IPS DF 4.7 (cell line): ENCODE data around the gene RGL1.

Experiments used
- DNase-seq: peaks from one replicate; pipeline ENCODE4 v3.0.0-alpha.2; 2013; ENCODE audit warnings: low spot score; ENCODE audit errors: extremely low read depth

Gene RGL1

DNA sequence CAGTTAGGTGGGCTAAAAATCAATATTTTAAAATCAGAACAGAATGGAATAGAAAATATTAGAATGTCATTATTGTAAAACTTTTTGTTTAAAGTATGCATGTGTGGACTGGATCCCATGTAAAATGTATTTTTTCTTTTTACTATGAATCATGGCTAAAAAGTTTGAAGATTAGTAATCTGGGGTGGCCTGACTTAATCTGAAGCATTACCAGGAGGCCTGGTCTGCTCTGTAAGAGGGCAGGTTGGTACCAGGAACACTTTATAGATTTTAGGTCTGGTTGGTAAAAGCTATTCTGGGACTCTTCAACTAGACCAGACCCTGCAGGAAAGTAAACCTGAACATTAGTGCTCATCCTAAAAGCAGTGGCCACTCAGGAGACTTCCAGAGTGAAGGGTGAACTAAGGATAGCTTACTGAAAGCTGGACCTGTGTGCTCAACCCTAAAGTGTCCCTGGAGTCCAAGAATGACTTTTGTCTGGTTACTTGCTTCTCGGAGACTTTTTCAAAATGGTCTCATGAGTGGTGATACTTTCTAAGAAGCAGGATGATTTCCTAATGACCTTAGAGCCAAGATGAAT lies 16.5 kb downstream of the RGL1 start:
- DNase-seq: no peak

- no peak for DNase-seq
These were observed 17.1 kb downstream of the RGL1 start for GRCh38 chr1:183821889-183822611.

DNA sequence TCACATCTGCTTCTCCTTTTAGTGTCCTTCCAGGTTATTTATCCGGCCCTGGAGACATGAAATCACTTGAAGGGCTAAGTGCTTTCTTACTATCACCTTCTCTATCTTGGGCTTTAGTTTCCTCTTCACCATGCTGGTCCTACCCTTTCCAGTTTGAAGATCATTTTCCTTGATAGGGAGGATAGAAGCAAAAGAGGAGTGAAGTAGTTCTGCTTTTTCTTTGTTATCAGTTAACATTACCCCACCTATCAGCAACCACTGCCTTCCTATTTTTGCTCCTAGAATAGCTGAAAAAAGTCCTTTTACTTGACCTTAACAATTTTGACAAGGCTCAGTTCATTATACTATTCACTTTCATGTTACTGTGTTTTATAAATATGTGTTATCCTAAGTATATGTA lies 19.4 kb downstream of the RGL1 start:
- DNase-seq: no peak

- DNase-seq: no peak
These were observed 22.9 kb downstream of the RGL1 start for GRCh38 chr1:183827801-183828200.

GRCh38 chr1:183830389-183830788 lies 25.5 kb downstream of the RGL1 start:
- no peak for DNase-seq

DNA sequence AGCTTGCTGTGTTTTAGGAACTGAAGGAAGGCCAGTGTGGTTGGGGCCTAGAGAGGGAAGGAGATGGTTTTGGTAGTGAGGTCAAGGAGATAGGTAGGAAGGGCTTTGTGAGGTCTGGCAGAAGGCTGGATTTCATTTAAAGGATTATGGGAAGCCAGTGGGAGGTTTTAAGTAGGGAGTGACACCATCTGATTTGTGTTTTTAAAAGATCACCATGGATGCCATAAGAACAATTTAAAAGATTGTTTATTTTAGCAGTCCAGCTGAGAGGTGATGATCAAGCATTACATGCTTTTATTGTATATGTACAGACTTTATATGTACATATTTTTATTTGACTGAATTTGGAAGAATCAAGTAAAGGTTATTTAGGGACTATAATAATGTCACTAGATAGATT lies 26.4 kb downstream of the RGL1 start:
- no peak for DNase-seq

GRCh38 chr1:183832459-183832858 lies 27.5 kb downstream of the RGL1 start:
- no peak for DNase-seq

DNA sequence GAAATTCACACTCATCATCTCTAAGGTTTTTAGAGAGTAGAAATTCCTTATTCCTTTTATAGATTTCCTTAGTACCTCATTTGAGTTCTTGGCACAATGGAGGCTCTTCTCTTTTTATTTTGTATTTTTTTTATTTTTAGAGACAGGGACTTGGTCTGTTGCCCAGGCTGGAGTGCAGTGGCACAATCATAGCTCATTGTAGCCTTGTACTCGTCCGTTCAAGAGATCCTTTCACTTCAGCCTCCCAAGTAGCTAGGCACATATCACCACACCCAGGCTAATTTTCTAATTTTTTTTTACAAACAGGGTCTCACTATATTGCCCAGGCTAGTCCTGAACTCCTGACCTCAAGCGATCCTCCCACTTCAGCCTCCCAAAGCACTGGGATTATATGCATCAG lies 29.6 kb downstream of the RGL1 start:
- no peak for DNase-seq

DNA sequence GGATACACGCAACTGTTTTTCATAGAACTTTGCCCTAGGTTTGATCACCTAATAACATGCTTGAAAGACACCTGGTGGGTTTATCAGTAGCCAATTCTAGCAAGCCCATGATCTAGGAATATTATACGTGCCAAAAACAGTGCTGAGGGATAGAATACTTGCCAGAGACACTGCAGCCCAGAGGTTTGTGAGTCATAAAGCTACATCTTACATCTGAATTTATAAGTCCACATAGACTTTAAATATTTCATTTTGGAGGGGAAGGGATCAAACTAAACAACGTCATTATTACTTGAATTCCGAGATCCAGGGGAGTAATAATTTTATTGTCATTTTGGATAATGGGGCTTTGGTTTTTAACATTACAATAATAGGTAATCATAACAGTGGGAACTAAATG lies 31.7 kb downstream of the RGL1 start:
- DNase-seq: no peak

GRCh38 chr1:183837062-183837461 lies 32.1 kb downstream of the RGL1 start:
- no peak for DNase-seq

- no peak for DNase-seq
These were observed 33.3 kb downstream of the RGL1 start for GRCh38 chr1:183838221-183838620.

DNA sequence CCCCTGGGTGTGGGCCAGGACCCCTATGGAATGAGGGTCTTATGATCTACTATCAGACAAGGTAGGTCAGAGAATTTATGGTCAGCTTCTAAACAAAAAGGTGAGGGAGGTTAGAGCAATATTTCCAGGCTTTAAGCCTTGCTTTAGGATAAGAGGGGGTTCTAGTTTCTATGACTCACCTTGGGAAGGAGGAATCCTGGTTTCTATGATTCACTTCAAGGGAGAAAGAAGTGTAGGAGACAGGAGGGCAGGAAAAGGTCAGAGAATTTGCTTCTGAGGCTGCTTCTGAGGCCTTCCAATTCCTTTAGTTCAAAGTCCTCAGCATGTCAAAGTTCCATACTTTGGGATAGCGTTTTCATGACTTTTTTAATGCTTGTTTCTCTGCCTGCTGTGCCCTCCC lies 35.2 kb downstream of the RGL1 start:
- no peak for DNase-seq

DNA sequence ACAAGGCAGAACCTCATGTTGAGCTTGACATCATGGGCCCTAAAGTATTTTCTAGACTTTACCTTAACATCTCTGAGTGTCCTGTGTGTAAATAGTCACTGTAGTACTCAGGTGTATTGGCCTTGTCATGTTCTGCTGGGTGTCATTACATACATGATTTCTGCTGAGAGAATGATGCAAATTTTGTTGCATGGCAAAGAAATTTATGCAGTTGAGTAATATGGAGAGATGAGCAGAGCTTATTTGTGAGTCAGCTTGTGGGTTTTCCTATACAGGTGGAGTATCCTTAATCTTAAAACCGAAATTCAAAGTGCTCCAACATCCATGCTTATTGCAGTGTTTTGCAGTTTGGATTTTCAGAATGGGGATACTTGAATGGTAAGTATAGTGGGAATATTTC lies 36.6 kb downstream of the RGL1 start:
- no peak for DNase-seq

GRCh38 chr1:183841950-183842794 lies 37.3 kb downstream of the RGL1 start:
- no peak for DNase-seq

DNA sequence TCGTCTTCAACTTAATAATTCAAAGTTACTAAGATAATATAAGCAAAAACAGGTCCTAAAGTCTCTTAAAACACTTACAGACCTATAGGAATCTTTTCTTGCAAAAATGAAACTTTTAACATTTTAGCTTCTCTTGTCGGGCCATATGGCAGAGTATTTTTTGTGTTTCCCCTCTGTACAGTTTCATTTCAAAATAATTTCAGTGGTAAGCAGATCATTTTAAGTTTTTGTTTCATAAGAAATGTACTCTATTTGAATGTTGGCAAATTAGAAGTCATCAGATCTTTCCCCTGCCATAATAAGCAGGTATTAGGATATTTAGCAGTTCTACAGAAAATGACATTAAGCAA lies 37.9 kb downstream of the RGL1 start:
- no peak for DNase-seq

GRCh38 chr1:183844806-183845205 lies 39.9 kb downstream of the RGL1 start:
- no peak for DNase-seq

- no peak for DNase-seq
These were observed 40.8 kb downstream of the RGL1 start for GRCh38 chr1:183845681-183846080.

GRCh38 chr1:183847641-183848040 lies 42.7 kb downstream of the RGL1 start:
- no peak for DNase-seq

- no peak for DNase-seq
These were observed 45.9 kb downstream of the RGL1 start for GRCh38 chr1:183850852-183851251.

DNA sequence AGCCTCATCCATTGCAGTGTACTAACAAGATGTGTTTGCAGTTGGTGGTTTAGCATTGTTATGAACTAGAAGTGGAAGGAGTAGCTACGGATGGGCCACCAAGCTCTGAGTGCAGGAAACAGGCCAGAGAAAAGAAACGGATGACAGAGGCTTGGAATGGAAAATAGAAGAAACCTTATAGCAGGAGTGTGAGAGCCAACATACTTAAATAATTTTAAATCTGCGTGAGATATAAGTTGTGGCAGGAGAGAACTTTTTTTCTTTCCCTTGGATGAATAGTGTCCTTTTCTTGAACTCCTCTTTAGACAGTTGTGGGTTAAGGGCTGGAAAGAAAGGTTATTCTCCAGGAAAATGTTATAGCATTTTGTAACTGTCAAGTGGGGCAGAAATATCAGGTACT lies 54.2 kb downstream of the RGL1 start:
- DNase-seq: no peak

DNA sequence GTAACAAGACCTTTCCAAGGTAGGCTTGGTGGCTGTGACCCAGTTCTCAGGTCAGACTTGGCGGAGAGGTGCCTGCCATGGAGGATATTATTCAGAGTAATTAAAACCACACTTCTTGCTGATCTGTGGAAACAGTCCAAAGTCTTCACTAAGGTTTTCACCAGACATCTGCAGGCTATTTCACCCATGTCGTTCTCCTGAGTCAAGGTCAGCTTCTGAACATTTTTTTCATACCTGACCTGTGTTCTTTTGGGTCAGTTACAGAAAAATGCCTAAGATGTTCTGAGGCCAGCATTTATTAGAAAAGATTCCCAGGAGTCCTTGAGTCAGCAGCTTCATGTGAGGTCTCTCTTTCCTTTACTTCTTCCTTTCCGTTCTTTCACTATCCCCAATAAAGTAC lies 54.9 kb downstream of the RGL1 start:
- no peak for DNase-seq

GRCh38 chr1:183862967-183863366 lies 58.0 kb downstream of the RGL1 start:
- DNase-seq: no peak

- DNase-seq: no peak
These were observed 58.9 kb downstream of the RGL1 start for GRCh38 chr1:183863852-183864251.
